ENCODE measurements around the gene DRG2. TPM values are rescaled to one million over a fixed set of nuclear protein-coding genes. Genes with fewer than 3 reads are reported as not detected.

DRG2 gene
- total RNA-seq, 1 donor from 2014 or later, result 35.1 TPM

DNA sequence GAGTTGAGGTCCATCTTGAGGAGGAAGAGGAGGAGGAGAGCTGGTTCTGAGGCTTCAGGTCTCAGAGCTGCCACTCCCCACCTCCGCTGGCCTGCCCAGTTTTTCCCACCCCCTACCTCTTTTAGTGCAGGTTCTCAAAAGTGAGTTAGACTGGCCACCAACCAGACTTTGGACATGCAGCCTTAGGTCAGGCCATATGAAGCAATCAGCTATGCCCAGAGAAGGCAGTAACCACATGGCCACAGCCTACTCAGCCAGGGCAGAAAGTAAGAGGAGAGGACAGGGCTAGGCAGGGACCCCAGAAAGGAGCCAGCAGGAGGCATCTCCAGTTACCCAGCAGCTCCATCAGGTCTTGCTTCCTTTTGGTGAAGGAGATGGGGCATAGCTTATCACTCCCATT is 29.8 kb downstream of the DRG2 start:
- DNase-seq, result no peak
- Histone ChIP-seq H3K36me3 (no peaks in the 10 kb centered on the region), H3K9me3 (no peaks in the 10 kb centered on the region), H3K27ac (no peak overlapping the region), H3K27me3 (no peaks in the 10 kb centered on the region), H3K4me3 (no peak overlapping the region), H3K4me1 (no peaks in the 10 kb centered on the region)
- no peak for TF ChIP-seq CTCF (IDR thresholded peaks at IDR 0.05)
- intact Hi-C loops (cut with DNase I), result no loop called here
- no peak for ATAC-seq

GRCh38 chr17:18117982-18118975 is 30.5 kb downstream of the DRG2 start:
- no peaks in the 10 kb centered on the region for H3K36me3 ChIP-seq
- DNase-seq (no peak), ATAC-seq (no peak)
- H3K4me3 ChIP-seq, result no peak overlapping the region
- no peak for TF ChIP-seq CTCF (IDR thresholded peaks at IDR 0.05)
- no peaks in the 10 kb centered on the region for H3K27me3 ChIP-seq
- no peaks in the 10 kb centered on the region for H3K9me3 ChIP-seq
- intact Hi-C loops (cut with DNase I), result no loop called here
- no peak overlapping the region for H3K27ac ChIP-seq
- H3K4me1 ChIP-seq, result no peaks in the 10 kb centered on the region

DNA sequence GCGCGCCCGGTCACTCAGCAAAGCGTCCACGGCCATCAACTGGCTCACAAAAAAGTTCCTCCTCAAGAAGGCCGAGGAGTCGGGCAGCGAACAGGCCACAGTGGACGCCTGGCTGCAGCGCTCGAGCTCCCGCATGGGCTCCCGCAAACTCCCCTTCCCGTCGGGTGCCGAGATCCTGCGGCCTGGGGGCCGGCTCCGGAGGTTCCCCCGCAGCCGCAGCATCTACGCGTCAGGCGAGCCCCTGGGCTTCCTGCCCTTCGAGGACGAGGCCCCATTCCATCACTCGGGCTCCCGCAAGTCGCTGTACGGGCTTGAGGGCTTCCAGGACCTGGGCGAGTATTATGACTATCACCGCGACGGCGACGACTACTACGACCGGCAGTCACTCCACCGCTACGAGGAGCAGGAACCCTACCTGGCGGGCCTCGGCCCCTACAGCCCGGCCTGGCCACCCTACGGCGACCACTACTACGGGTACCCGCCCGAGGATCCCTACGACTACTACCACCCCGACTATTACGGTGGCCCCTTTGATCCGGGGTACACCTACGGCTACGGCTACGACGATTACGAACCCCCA is 31.5 kb downstream of the DRG2 start:
- no peaks in the 10 kb centered on the region for H3K27me3 ChIP-seq
- TF ChIP-seq CTCF (IDR thresholded peaks at IDR 0.05), result no peak
- no peaks in the 10 kb centered on the region for H3K36me3 ChIP-seq
- H3K27ac ChIP-seq, result no peak overlapping the region
- intact Hi-C loops (cut with DNase I), result no loop called here
- ATAC-seq (no peak), DNase-seq (no peak)
- H3K4me3 ChIP-seq, result no peak overlapping the region
- no peaks in the 10 kb centered on the region for H3K4me1 ChIP-seq
- H3K9me3 ChIP-seq, result no peaks in the 10 kb centered on the region

DNA sequence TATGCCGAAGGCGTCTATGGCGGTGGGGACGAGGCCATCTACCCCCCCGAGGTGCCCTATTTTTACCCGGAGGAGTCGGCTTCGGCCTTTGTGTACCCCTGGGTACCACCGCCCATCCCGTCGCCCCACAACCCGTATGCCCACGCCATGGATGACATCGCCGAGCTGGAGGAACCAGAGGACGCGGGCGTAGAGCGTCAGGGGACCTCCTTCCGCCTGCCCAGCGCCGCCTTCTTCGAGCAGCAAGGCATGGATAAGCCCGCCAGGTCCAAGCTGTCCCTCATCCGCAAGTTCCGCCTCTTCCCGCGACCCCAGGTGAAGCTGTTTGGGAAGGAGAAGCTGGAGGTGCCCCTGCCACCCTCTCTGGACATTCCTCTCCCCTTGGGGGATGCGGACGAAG is 32.2 kb downstream of the DRG2 start:
- Histone ChIP-seq H3K27ac (no peak overlapping the region), H3K9me3 (no peaks in the 10 kb centered on the region)
- TF ChIP-seq CTCF (IDR thresholded peaks at IDR 0.05), result no peak

DNA sequence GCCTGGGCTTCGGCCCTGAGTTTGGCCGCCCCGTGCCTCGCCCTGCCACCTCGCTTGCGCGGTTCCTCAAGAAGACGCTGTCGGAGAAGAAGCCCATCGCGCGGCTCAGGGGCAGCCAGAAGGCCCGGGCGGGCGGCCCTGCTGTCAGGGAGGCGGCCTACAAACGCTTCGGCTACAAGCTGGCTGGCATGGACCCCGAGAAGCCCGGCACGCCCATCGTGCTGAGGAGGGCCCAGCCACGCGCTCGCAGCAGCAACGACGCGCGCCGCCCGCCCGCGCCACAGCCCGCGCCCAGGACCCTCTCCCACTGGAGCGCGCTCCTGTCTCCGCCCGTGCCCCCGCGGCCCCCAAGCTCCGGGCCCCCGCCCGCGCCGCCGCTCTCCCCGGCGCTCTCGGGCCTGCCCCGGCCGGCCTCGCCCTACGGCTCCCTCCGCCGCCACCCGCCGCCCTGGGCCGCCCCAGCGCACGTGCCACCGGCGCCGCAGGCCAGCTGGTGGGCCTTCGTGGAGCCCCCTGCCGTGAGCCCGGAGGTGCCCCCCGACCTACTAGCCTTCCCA is 32.8 kb downstream of the DRG2 start:
- intact Hi-C loops (cut with DNase I), result no loop called here
- DNase-seq (no peak), ATAC-seq (no peak)

More for the DNA sequence above, 32.2 kb downstream of the DRG2 start:
- H3K27me3 ChIP-seq, result no peaks in the 10 kb centered on the region
- no peak overlapping the region for H3K4me3 ChIP-seq
- intact Hi-C loops (cut with DNase I), result no loop called here
- no peaks in the 10 kb centered on the region for H3K4me1 ChIP-seq
- DNase-seq (no peak), ATAC-seq (no peak)
- H3K36me3 ChIP-seq, result no peaks in the 10 kb centered on the region

More for the DNA sequence above, 32.8 kb downstream of the DRG2 start:
- Histone ChIP-seq H3K36me3 (no peaks in the 10 kb centered on the region), H3K9me3 (no peaks in the 10 kb centered on the region), H3K4me3 (no peak overlapping the region), H3K27ac (no peak overlapping the region), H3K27me3 (no peaks in the 10 kb centered on the region), H3K4me1 (no peaks in the 10 kb centered on the region)
- no peak for TF ChIP-seq CTCF (IDR thresholded peaks at IDR 0.05)

All from upper lobe of right lung (tissue), 1 donor.